Thoracic aorta (tissue), 2 donors: ENCODE data around the gene ZBTB8B. TPM values are rescaled to one million over a fixed set of nuclear protein-coding genes. Genes with fewer than 3 reads are reported as not detected.
"Not testable (repeated sequence)": the region's sequence is repeated elsewhere in the genome, so short reads cannot be mapped to it uniquely, and the experiment has no call there.

Experiments used
- ATAC-seq: fragments of 150-250 bp; one replicate; pipeline ENCODE4 v1.8.0; 2017; ENCODE audit warnings: low read depth; ENCODE audit not compliant: insufficient number of reproducible peaks, low FRiP score
- DNase-seq: peaks from one replicate; pipeline ENCODE4 v3.0.0-alpha.2; 2020; ENCODE audit warnings: low spot score
- H3K27ac ChIP-seq, 2 donors: fragments of 200-600 bp; sonication (generic); 1 replicate in 1 of 2; 2 replicates in 1 of 2; pipeline ENCODE4 v1.5.1; 2016; ENCODE audit warnings: mild to moderate bottlenecking in 2 of 2, moderate library complexity in 2 of 2
- H3K27me3 ChIP-seq: fragments of 200-600 bp; sonication (generic); replicated peaks from 2 replicates; pipeline ENCODE4 v1.6.0; 2016; ENCODE audit warnings: mild to moderate bottlenecking; ENCODE audit not compliant: insufficient read depth
- H3K36me3 ChIP-seq: fragments of 200-600 bp; sonication (generic); one replicate; pipeline ENCODE4 v1.5.1; 2016
- H3K4me1 ChIP-seq, 2 donors: fragments of 200-600 bp; sonication (generic); 1 replicate in 1 of 2; 2 replicates in 1 of 2; pipeline versions ENCODE4 v1.5.1 to v1.6.0; 2016; ENCODE audit warnings: low read depth in 2 of 2, mild to moderate bottlenecking in 1 of 2; ENCODE audit not compliant: control insufficient read depth in 1 of 2
- H3K4me3 ChIP-seq: fragments of 200-600 bp; sonication (generic); 2 replicates; pipeline ENCODE4 v1.5.1; 2016; ENCODE audit warnings: mild to moderate bottlenecking
- H3K9me3 ChIP-seq: fragments of 200-600 bp; sonication (generic); 2 replicates; pipeline ENCODE4 v1.5.1; 2016
- total RNA-seq, 2 donors: library from RNA; depleted of rRNA; stranded (reverse); fragments of >200 nt; gene quantifications; one replicate each; pipeline versions ENCODE4 v1.1.0 to v1.2.3, GENCODE V29; 2016
- TF ChIP-seq, protein P1 (sequence below): fragments of 200-600 bp; sonication (generic); IDR thresholded peaks from one replicate; pipeline ENCODE4 v1.5.1; 2019; ENCODE audit warnings: antibody characterized with exemption

Gene ZBTB8B
- total RNA-seq, 2 donors from 2014 or later, result not detected

DNA sequence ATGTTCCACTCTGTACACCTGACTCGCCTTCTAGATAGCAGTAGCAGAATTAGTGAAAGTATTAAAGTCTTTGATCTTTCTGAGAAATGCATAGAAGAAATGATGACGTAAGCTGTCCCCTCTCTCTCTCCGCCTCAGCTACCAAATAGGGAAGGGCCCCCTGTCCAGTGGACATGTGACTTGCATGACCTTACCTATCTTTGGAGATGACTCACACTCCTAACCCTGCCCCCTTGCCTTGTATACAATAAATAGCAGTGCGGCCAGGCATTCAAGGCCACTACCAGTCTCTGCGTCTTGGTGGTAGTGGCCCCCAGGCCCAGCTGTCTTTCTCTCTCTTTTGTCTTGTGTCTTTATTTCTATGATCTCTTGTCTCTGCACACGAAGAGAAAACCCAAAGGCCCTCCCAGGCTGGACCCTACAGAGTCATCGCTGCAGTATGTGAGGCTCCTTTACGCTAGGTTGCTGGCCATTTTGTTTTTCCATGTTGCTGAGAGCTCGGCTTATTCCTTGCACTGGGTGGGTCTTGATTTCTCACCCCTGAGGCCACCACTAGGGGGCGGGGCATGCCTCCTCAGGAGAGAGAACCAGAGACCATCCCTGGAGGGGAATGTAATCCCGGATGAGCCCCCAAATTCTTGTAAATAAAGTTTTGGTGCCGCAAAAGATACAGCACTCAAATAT lies 16.0 kb upstream of the ZBTB8B start:
- DNase-seq (no peak), ATAC-seq (no peak)
- Histone ChIP-seq H3K36me3 (no peaks in the 10 kb centered on the region), H3K4me3 (no peak overlapping the region), H3K9me3 (no peaks in the 10 kb centered on the region), H3K27me3 (no peaks in the 10 kb centered on the region), H3K4me1 (no peaks in the 10 kb centered on the region), H3K27ac (no peak overlapping the region)
- TF ChIP-seq, protein P1, sequence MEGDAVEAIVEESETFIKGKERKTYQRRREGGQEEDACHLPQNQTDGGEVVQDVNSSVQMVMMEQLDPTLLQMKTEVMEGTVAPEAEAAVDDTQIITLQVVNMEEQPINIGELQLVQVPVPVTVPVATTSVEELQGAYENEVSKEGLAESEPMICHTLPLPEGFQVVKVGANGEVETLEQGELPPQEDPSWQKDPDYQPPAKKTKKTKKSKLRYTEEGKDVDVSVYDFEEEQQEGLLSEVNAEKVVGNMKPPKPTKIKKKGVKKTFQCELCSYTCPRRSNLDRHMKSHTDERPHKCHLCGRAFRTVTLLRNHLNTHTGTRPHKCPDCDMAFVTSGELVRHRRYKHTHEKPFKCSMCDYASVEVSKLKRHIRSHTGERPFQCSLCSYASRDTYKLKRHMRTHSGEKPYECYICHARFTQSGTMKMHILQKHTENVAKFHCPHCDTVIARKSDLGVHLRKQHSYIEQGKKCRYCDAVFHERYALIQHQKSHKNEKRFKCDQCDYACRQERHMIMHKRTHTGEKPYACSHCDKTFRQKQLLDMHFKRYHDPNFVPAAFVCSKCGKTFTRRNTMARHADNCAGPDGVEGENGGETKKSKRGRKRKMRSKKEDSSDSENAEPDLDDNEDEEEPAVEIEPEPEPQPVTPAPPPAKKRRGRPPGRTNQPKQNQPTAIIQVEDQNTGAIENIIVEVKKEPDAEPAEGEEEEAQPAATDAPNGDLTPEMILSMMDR, result no peak

DNA sequence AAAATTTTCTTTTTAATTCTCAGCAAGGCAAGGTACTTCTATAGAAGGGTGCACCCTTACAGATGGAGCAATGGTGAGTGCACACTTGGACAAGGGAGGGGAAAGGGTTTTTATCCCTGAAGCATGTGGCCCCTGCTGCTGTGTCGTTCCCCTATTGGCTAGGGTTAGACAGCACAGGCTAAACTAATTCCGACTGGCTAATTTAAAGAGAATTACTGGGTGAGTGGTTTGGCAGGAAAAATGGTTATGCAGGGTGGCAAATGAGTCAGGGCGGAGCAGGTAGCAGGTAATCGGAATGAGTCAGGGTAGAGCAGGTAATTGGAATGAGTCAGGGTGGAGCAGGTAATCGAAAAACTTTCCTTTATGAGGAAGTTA lies 15.4 kb upstream of the ZBTB8B start:
- DNase-seq, H3K9me3 ChIP-seq, H3K4me1 ChIP-seq, H3K36me3 ChIP-seq, H3K4me3 ChIP-seq, ATAC-seq, H3K27ac ChIP-seq, H3K27me3 ChIP-seq: not testable (repeated sequence)

DNA sequence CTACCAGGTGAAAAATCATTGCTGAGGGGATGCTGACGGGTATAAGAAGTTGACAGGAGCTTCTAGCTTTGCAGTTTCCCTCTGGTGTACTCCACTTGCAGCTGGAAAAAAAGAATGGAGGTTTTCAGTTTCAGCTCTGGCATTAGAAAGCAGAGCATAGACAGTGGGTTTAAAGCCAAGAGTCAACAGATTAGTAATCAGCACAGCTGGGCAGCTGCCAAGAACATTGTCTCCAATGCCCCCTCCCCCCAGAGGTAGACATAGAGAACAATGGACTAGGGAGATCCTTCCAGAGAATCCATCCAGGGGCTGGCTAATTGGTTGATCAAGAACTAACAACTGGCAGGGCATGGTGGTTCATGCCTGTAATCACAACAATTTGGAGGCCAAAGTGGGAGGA lies 10.1 kb upstream of the ZBTB8B start:
- H3K36me3 ChIP-seq, result no peaks in the 10 kb centered on the region
- DNase-seq, result no peak
- TF ChIP-seq, protein P1, result no peak
- H3K4me1 ChIP-seq, result no peaks in the 10 kb centered on the region
- no peak for ATAC-seq
- H3K4me3 ChIP-seq, result no peak overlapping the region
- H3K27ac ChIP-seq, result no peak overlapping the region
- H3K9me3 ChIP-seq, result peaks cover 13% of the 10 kb centered on the region
- no peaks in the 10 kb centered on the region for H3K27me3 ChIP-seq

DNA sequence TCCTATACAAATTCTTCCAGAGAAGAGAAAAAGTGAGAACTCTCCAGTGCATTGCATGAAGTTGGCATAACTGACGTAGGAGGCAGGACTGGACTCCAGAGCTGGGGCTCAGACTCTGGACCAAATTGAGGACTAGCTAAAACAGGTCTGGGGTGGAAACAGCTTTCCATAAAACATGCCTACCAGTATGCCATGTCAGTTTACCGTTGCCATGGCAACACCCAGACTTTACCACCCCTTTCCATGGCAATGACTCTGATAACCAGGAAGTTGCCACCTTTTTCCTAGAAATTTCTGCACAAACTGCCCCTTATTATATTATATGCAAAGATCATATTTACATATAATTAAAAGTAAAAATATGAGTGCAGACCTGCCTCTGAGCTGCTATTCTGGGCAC lies 8.9 kb upstream of the ZBTB8B start:
- no peak overlapping the region for H3K27ac ChIP-seq
- TF ChIP-seq, protein P1, result no peak
- ATAC-seq (no peak), DNase-seq (no peak)
- H3K27me3 ChIP-seq, result no peaks in the 10 kb centered on the region
- no peaks in the 10 kb centered on the region for H3K4me1 ChIP-seq
- peaks cover 13% of the 10 kb centered on the region for H3K9me3 ChIP-seq
- H3K4me3 ChIP-seq, result no peak overlapping the region
- H3K36me3 ChIP-seq, result no peaks in the 10 kb centered on the region

DNA sequence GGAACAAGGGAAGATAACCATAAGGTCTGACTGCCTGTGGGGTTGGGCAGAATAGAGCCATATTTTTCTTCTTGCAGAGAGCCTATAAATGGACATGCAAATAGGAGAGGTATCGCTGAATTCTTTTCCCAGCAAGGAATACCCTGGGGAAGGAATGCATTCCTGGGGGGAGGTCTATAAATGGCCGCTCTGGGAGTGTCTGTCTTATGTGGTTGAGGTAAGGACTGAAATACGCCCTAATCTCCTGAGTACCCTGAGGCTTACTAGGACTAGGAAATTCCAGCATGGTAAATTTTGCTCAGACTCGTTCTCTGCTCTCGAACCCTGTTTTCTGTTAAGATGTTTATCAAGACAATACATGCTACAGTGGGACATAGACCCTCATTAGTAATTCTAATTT lies 6.1 kb upstream of the ZBTB8B start:
- not testable (repeated sequence) for H3K4me1 ChIP-seq, H3K27ac ChIP-seq, H3K36me3 ChIP-seq, H3K27me3 ChIP-seq, H3K4me3 ChIP-seq, DNase-seq, ATAC-seq
- peaks cover 13% of the 10 kb centered on the region for H3K9me3 ChIP-seq

DNA sequence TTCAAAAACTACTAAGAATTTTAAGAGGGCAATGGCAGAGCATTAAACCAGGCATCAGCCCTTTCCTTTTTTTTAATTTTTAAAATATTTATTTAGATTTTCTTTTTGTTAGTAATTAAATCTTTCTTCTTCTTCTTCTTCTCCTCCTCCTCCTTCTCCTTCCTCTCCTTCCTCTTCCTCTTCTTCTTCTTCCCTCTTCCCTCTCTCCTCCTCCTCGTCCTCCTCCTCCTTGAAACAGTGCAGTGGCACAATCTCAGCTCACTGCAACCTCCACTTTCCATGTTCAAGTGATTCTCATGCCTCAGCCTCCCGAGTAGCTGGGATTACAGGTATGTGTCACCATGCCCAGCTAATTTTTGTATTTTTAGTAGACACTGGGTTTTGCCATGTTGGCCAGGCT lies 1.9 kb upstream of the ZBTB8B start:
- not testable (repeated sequence) for H3K27ac ChIP-seq, H3K36me3 ChIP-seq, DNase-seq, H3K4me3 ChIP-seq, H3K27me3 ChIP-seq, ATAC-seq
- H3K4me1 ChIP-seq, result peaks cover 12 to 18% of the 10 kb centered on the region in 2 donors
- H3K9me3 ChIP-seq, result peaks cover 13% of the 10 kb centered on the region

DNA sequence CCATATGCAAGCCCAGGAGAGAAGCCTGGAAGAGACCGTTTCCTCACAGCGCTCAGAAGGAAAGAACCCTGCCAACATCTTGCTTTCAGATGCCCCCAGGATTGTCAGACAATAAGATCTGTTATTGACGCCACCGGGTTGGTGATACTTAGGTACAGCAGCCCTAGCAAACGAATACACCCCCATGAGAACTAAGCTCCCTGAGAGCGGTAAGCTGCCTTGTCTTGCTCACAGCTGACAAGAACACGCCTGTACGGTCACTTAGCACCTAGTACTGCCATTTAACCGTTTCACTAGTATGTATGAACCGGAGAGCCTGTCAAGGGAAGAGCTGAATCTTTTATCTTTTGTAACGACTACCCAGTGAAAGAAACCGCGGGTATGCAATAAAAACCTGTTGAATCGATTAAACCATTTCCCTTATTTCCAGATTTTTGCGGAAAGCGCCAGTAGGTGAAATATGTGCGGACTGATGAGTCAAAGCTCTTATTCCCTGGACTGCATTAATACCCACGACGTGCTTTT lies 619 bp upstream of the ZBTB8B start:
- peaks cover 12 to 18% of the 10 kb centered on the region in 2 donors for H3K4me1 ChIP-seq
- peak overlapping the region; percentile 70 for H3K4me3 ChIP-seq
- no peak overlapping the region for H3K27ac ChIP-seq
- no peaks in the 10 kb centered on the region for H3K36me3 ChIP-seq
- H3K27me3 ChIP-seq, result peaks cover 5% of the 10 kb centered on the region
- TF ChIP-seq, protein P1, result no peak
- ATAC-seq (no peak), DNase-seq (no peak)
- peaks cover 2% of the 10 kb centered on the region for H3K9me3 ChIP-seq
